Epithelial cell of proximal tubule (primary cell): Measurements from ENCODE around the gene SLC25A30. TPM values are rescaled to one million over a fixed set of nuclear protein-coding genes. Genes with fewer than 3 reads are reported as not detected.
"Not testable (repeated sequence)": the region's sequence is repeated elsewhere in the genome, so short reads cannot be mapped to it uniquely, and the experiment has no call there.

Experiments
- DNase-seq: peaks from one replicate; pipeline ENCODE4 v3.0.0-alpha.2; 2011; ENCODE audit warnings: low read depth
- H3K4me3 ChIP-seq: 2 replicates; pipeline ENCODE4 v1.5.1; 2011; ENCODE audit warnings: low read depth, mild to moderate bottlenecking, low read length
- CTCF ChIP-seq: conservative IDR thresholded peaks from 2 replicates; pipeline ENCODE4 v1.5.1; 2012; ENCODE audit warnings: low read depth, mild to moderate bottlenecking, low read length
- total RNA-seq: library from RNA; depleted of rRNA; stranded (reverse); fragments of >200 nt; gene quantifications from 2 replicates; pipeline ENCODE4 v1.2.3, GENCODE V29; 2015

Gene SLC25A30
- total RNA-seq, 1 donor from 2014 or later, result 4.7 TPM

- no peak overlapping the region for H3K4me3 ChIP-seq
- DNase-seq, result no peak
- no peak for TF ChIP-seq CTCF
Measured at GRCh38 chr13:45384474-45385174, 33.5 kb downstream of the SLC25A30 start.

GRCh38 chr13:45382739-45383138 lies 35.4 kb downstream of the SLC25A30 start:
- DNase-seq, H3K4me3 ChIP-seq: not testable (repeated sequence)

- H3K4me3 ChIP-seq, result no peak overlapping the region
- no peak for TF ChIP-seq CTCF
- DNase-seq, result no peak
Measured at GRCh38 chr13:45381196-45381595, 37.0 kb downstream of the SLC25A30 start.

GRCh38 chr13:45380708-45381107 lies 37.5 kb downstream of the SLC25A30 start:
- not testable (repeated sequence) for H3K4me3 ChIP-seq, DNase-seq

- H3K4me3 ChIP-seq, DNase-seq: not testable (repeated sequence)
Measured at GRCh38 chr13:45379516-45379915, 38.7 kb downstream of the SLC25A30 start.

- not testable (repeated sequence) for H3K4me3 ChIP-seq, DNase-seq
Measured at GRCh38 chr13:45378786-45379185, 39.4 kb downstream of the SLC25A30 start.

GRCh38 chr13:45377314-45377713 lies 40.9 kb downstream of the SLC25A30 start:
- DNase-seq, H3K4me3 ChIP-seq: not testable (repeated sequence)

- DNase-seq, H3K4me3 ChIP-seq: not testable (repeated sequence)
Measured at GRCh38 chr13:45376651-45377050, 41.5 kb downstream of the SLC25A30 start.

- no peak overlapping the region for H3K4me3 ChIP-seq
- DNase-seq, result no peak
- no peak for TF ChIP-seq CTCF
Measured at GRCh38 chr13:45374917-45375316, 43.3 kb downstream of the SLC25A30 start.

- no peak overlapping the region for H3K4me3 ChIP-seq
- no peak for DNase-seq
- TF ChIP-seq CTCF, result no peak
Measured at GRCh38 chr13:45373162-45373547, 45.0 kb downstream of the SLC25A30 start.
